H1 (cell line): ENCODE results near the gene TNS1. TPM values are rescaled to one million over a fixed set of nuclear protein-coding genes. Genes with fewer than 3 reads are reported as not detected.

Source experiments
- CBX5 ChIP-seq: fragments of 300-800, 300-1000 bp; sonication (generic); IDR thresholded peaks from 2 replicates; pipeline ENCODE4 v1.7.1; 2016; ENCODE audit warnings: antibody characterized with exemption, low read length, low read depth
- MAFK ChIP-seq: IDR thresholded peaks from 2 replicates; pipeline ENCODE4 v1.6.1; 2012; ENCODE audit warnings: low read depth, mild to moderate bottlenecking, improper control_type of control experiment, low read length
- TEAD4 ChIP-seq: IDR thresholded peaks from 2 replicates; pipeline ENCODE4 v1.6.1; 2012; ENCODE audit warnings: low read depth, low read length, inconsistent platforms, mixed read lengths
- polyA plus RNA-seq, 7 experiments: library from polyadenylated mRNA; depleted of rRNA in 3 of 7; stranded (reverse) in 5 of 7; unstranded in 2 of 7; fragments of >200 nt in 5 of 7; fragments of 200-250 nt in 2 of 7; gene quantifications; 1 replicate in 5 of 7; 2 replicates in 1 of 7; 4 replicates in 1 of 7; pipeline versions ENCODE4 v1.2.1 to v1.2.3, GENCODE V29; 2011 to 2013; ENCODE audit warnings: missing spikeins in 2 of 7, mixed read lengths in 2 of 7
- total RNA-seq: library from RNA; stranded (reverse); fragmentation: NEBNext Ultra II Directional; extraction: Animal tissue kit (Norgen Biotek cat#: 25700); gene quantifications from 2 replicates; pipeline ENCODE4 v1.2.1, GENCODE V29; 2021

TNS1 gene
- total and polyA plus RNA-seq, 2 of the 8 experiments (the other 6 are each of a cell fraction or from before 2014, with no cell fraction given): 1.5 to 5.1 TPM

DNA sequence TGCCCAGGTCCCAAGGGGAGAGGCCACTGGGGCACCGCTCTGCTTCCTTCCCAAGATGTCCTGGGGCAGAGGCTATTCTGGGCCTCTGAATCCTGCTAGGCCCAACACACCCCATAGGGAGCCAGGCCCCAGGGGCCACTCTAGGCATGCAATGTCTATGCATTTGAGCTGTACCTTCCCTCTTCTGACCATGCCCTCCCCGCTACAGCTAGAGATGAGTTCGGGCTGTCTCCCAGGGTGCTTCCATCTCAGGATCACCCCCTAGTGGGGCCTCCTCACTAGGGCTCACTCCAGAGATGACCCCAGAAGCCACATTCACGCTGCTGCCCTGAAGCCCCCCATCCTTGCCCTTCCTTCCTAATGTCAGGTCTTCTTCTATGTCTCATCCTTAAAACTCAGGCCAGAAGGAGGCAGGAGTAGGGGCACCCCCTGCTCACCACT lies 54.4 kb downstream of the TNS1 start (continued):
- TF ChIP-seq MAFK (no peak), CBX5 (no peak), TEAD4 (no peak)
